ENCODE results near the gene DLG2. TPM values are rescaled to one million over a fixed set of nuclear protein-coding genes. Genes with fewer than 3 reads are reported as not detected.
"Not testable (repeated sequence)": the region's sequence is repeated elsewhere in the genome, so short reads cannot be mapped to it uniquely, and the experiment has no call there.

The DLG2 gene
- total and polyA plus RNA-seq, 2 of the 4 experiments (the other 2 are of a cell fraction) = 0.31 to 0.36 TPM

DNA sequence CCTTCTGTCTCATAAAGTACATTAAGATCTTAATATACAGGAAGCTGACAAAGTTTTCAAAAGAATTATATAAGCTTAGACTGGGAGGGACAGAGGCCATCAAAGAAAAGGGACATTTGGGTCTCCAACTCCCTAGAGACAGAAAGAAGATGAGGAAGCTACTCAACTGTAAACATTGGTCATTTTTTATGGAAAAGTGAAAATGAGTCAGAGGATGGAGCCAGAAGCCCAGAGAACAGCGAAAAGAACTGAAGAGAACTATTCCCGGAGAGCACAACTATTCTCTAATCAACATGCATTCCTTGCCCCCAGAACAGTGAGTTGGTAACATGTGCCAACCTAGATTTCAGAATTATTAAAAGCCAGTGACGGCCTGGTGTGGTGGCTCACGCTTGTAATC is 779.3 kb downstream of the DLG2 start:
- no peak overlapping the region for H3K9ac ChIP-seq (ENCODE audit: low read depth, low read length)
- CTCF ChIA-PET = interaction anchor here (0.6 kb wide), 1 partner anchor 820 kb away, joined by 3 read pairs; no protein-coding TSS in a partner anchor
- no peak overlapping the region for H3K23ac ChIP-seq (ENCODE audit: low read depth, low read length)
- BruUV-seq (replicated peaks) = no TSS peak
- POLR2A ChIA-PET (ENCODE audit: unreplicated experiment) = no interaction called here
- H4K20me1 ChIP-seq (ENCODE audit: insufficient read depth, low read length) = no peaks in the 10 kb centered on the region
- DNase-seq (no peak), ATAC-seq (ENCODE audit: low read depth) (no peak)
- no peaks in the 10 kb centered on the region for H3K4me1 ChIP-seq (ENCODE audit: control insufficient read depth, insufficient read depth, low read length)
- H2AK5ac ChIP-seq (ENCODE audit: low read depth, low read length) = no peak overlapping the region
- H2BK120ac ChIP-seq (ENCODE audit: low read depth, low read length) = no peak overlapping the region
- dilution Hi-C loops (cut with HindIII; ENCODE audit: low sequenced_read_pairs, unreplicated experiment) (no loop called here), in situ Hi-C loops (cut with MboI; ENCODE audit: low sequenced_read_pairs) (no loop called here), intact Hi-C loops (cut with micrococcal nuclease) (no loop called here)
- H3K18ac ChIP-seq (ENCODE audit: low read depth, low read length) = no peak overlapping the region
- H3K79me1 ChIP-seq (ENCODE audit: low read depth in 1 of 2, low read length in 2 of 2) = no peaks in the 10 kb centered on the region
- H3K14ac ChIP-seq (replicated peaks; ENCODE audit: low read depth, low read length) = no peak overlapping the region
- H3K4ac ChIP-seq (ENCODE audit: low read depth, low read length) = no peak overlapping the region
- H2BK20ac ChIP-seq (ENCODE audit: low read depth, low read length) = no peak overlapping the region
- H3K9me1 ChIP-seq (ENCODE audit: insufficient read depth, low read length) = no peaks in the 10 kb centered on the region
- H3K27ac ChIP-seq (ENCODE audit: insufficient read depth, low read length) = no peak overlapping the region
- no peaks in the 10 kb centered on the region for H3K9me3 ChIP-seq (ENCODE audit: control insufficient read depth, insufficient read depth, low read length)
- no peaks in the 10 kb centered on the region for H3K36me3 ChIP-seq (ENCODE audit: control insufficient read depth, insufficient read depth, low read length)
- H4K5ac ChIP-seq (ENCODE audit: low read depth, low read length) = no peak overlapping the region
- H2AK9ac ChIP-seq (replicated peaks; ENCODE audit: low read depth, low read length, poor library complexity) = no peak overlapping the region
- no peak overlapping the region for H3K4me2 ChIP-seq (ENCODE audit: low read depth, low read length)
- no peak overlapping the region for H2BK5ac ChIP-seq (ENCODE audit: low read depth, low read length, poor library complexity, severe bottlenecking)
- 67% methylated on average over 1 of the region's 4 CpGs; no CpG with 5 or more reads in 1 of the 2 experiments for WGBS, 2 experiments (ENCODE audit: extremely low coverage in 2 of 2, insufficient read length in 1 of 2)
- no peak overlapping the region for H2AFZ ChIP-seq (replicated peaks; ENCODE audit: low read length, poor library complexity)
- H2BK15ac ChIP-seq (ENCODE audit: low read depth, low read length) = no peak overlapping the region
- TF ChIP-seq RCOR1 (IDR thresholded peaks at IDR 0.05; ENCODE audit: insufficient replicate concordance, low read length) = no peak
- TF ChIP-seq POLR2A (IDR thresholded peaks at IDR 0.05; ENCODE audit: low read depth, low read length) = no peak
- no peaks in the 10 kb centered on the region for H3K27me3 ChIP-seq (ENCODE audit: control insufficient read depth, insufficient read depth, low read length)
- H3K56ac ChIP-seq (ENCODE audit: extremely low read depth, insufficient read depth, low read length) = no peak overlapping the region
- H4K8ac ChIP-seq (ENCODE audit: low read depth in 2 of 2, low read length in 2 of 2) = no peak overlapping the region
- no peak overlapping the region for H4K91ac ChIP-seq (ENCODE audit: insufficient read depth, low read depth, low read length)
- no peak overlapping the region for H3K4me3 ChIP-seq (ENCODE audit: insufficient read depth, low read depth, low read length)

- POLR2A ChIA-PET (ENCODE audit: unreplicated experiment); CTCF ChIA-PET; H4K91ac ChIP-seq (ENCODE audit: insufficient read depth, low read depth, low read length): not testable (repeated sequence)
These were observed 786.9 kb downstream of the DLG2 start for GRCh38 chr11:84840201-84840600.

More at GRCh38 chr11:84840201-84840600, 786.9 kb downstream of the DLG2 start:
- H3K9me3 ChIP-seq (ENCODE audit: control insufficient read depth, insufficient read depth, low read length); H3K27me3 ChIP-seq (ENCODE audit: control insufficient read depth, insufficient read depth, low read length); H3K4me1 ChIP-seq (ENCODE audit: control insufficient read depth, insufficient read depth, low read length); H3K14ac ChIP-seq (replicated peaks; ENCODE audit: low read depth, low read length); H3K79me1 ChIP-seq (ENCODE audit: low read depth in 1 of 2, low read length in 2 of 2); H3K18ac ChIP-seq (ENCODE audit: low read depth, low read length); BruUV-seq (replicated peaks); H2BK15ac ChIP-seq (ENCODE audit: low read depth, low read length); in situ Hi-C loops (cut with MboI; ENCODE audit: low sequenced_read_pairs); ATAC-seq (ENCODE audit: low read depth); intact Hi-C loops (cut with micrococcal nuclease); H3K4me3 ChIP-seq (ENCODE audit: insufficient read depth, low read depth, low read length); H2AK5ac ChIP-seq (ENCODE audit: low read depth, low read length); H2BK20ac ChIP-seq (ENCODE audit: low read depth, low read length); H2AFZ ChIP-seq (replicated peaks; ENCODE audit: low read length, poor library complexity); DNase-seq; H3K4me2 ChIP-seq (ENCODE audit: low read depth, low read length); H3K4ac ChIP-seq (ENCODE audit: low read depth, low read length); H3K9me1 ChIP-seq (ENCODE audit: insufficient read depth, low read length); dilution Hi-C loops (cut with HindIII; ENCODE audit: low sequenced_read_pairs, unreplicated experiment); H3K9ac ChIP-seq (ENCODE audit: low read depth, low read length); H3K56ac ChIP-seq (ENCODE audit: extremely low read depth, insufficient read depth, low read length); H3K27ac ChIP-seq (ENCODE audit: insufficient read depth, low read length); H4K5ac ChIP-seq (ENCODE audit: low read depth, low read length); H2AK9ac ChIP-seq (replicated peaks; ENCODE audit: low read depth, low read length, poor library complexity); H3K23ac ChIP-seq (ENCODE audit: low read depth, low read length); H4K20me1 ChIP-seq (ENCODE audit: insufficient read depth, low read length); H2BK5ac ChIP-seq (ENCODE audit: low read depth, low read length, poor library complexity, severe bottlenecking); H2BK120ac ChIP-seq (ENCODE audit: low read depth, low read length); H4K8ac ChIP-seq (ENCODE audit: low read depth in 2 of 2, low read length in 2 of 2); H3K36me3 ChIP-seq (ENCODE audit: control insufficient read depth, insufficient read depth, low read length): not testable (repeated sequence)
- no CpG with 5 or more reads among the region's 1 CpG for WGBS, 2 experiments (ENCODE audit: extremely low coverage in 2 of 2, insufficient read length in 1 of 2)

Measured in IMR-90 (cell line).